Measurements from ENCODE around the gene NXF1. TPM values are rescaled to one million over a fixed set of nuclear protein-coding genes. Genes with fewer than 3 reads are reported as not detected.
"Not testable (repeated sequence)": the region's sequence is repeated elsewhere in the genome, so short reads cannot be mapped to it uniquely, and the experiment has no call there.

The NXF1 gene
- total RNA-seq, 1 donor from 2014 or later: 63.2 TPM

DNA sequence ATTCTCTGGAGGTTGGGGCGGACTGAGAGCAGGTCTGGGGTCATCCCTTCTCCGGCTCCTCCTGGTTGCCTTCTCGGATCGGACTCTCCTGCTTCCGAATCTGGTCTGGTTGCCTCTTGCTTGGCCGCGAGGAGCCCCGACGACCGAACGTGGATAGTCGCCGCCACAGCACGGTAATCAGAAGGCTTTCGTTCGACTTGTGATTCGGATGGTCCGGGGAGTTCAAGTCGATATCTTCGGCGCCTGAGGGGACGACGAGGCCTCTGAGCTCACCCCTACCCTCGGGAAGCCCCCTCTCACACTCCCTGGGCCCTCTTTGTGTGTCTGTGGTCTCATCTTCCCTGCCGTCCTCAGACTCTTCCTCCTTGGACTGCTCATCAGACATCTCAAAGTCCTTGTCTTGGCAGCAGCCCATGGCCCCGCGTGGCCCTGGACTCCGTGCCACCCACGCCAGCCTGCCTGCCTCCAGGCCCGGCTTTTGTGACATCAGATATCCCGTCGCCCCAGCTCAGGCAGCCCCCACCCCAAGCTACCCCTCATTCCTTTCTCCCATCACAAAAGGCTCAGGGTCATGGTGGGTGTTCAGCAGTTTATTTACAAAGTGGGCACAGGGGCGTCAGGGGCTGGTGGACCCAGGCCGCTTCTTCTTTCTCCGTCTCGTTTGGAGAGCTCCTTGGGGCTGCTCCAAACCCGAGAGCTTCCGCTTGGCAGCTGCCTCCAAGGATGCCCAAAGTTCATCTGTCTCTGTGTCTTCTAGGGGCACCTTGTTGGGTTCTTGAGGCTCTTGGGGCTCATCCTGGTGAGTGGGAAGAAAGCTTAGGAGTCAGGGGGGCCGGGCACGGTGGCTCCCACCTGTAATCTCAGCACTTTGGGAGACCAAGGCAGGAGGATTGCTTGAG is 27.3 kb upstream of the NXF1 start, which contains the start of gene TEX54:
TSS of gene TEX54 (minus strand) at position 506 of the 899 bp plus-strand sequence.
- DNase-seq (ENCODE audit: extremely low read depth, low read depth, low spot score): no peak

DNA sequence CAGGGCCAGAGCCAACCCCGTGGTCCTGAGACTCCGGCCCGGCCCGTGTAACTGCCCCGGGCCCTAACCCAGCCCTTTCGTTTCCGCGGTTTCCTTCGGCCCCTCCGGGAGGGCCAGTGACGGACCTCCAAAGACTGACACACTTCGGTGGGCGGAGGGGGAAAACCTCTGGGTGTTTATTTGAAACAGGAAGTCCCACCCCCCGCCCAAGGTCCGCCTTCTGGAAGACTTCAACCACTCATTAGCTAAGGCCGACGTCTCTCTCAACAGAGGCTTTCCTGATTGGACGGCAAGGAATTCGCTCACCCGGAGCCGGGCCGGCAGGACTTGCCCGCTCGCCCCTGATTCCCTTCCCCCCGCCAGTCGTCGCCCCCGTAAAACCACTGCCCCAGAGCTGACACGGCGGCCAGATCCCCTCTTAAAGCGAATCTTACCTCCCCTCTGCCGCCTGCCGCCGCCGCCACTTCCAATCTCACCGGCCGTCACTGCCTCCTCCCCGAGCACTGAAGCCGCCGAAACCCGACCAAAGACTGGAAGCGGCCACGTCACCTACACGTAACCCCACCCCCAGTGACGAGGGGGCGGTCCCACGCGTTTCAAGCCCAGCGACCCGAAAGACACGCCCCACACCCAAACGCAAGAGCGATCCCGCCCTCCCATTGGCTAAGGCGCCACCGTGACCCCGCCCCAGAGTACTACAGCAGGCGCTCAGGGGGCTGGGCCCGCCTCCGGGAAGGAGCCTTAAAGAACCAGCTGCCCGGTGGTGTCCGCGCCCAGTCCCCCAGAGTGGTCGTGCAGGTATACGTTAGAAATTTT is 26.5 kb upstream of the NXF1 start, which contains the start of gene STX5:
TSS of gene STX5 (minus strand) at position 532 of the 816 bp plus-strand sequence. CDS start 808 bp downstream, outside the sequence.
- DNase-seq (ENCODE audit: extremely low read depth, low read depth, low spot score): peak; percentile 94

DNA sequence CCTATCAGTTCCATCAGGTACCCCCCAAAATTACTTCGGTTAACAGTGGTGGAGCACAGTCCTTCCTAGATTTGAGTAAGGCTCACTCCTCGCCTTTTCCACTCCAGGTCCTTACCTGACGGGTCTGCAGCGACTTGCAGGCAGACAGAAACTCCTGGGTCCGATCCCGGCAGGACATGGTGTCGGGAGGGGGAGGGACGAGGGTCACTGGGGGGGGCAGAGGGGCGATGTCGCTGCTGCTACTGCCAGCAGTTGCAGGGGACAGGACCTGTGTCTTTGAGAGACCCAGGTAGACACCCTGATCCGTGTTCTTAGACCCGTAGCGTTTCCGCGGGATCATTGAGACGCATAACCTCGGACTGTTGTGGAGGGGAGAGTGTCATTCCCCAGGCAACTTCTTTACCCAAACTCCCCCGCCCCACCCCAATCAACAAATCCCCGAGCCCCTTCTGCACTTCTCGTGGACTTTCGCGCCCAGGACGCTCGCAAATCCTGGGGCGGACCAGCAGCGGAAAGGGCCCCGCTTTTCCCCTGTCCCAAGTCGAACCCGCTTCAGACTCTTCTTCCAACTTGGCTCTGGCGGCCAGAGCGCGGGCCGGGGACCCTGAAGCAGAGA is 25.8 kb upstream of the NXF1 start:
- no peak for DNase-seq (ENCODE audit: extremely low read depth, low read depth, low spot score)

DNA sequence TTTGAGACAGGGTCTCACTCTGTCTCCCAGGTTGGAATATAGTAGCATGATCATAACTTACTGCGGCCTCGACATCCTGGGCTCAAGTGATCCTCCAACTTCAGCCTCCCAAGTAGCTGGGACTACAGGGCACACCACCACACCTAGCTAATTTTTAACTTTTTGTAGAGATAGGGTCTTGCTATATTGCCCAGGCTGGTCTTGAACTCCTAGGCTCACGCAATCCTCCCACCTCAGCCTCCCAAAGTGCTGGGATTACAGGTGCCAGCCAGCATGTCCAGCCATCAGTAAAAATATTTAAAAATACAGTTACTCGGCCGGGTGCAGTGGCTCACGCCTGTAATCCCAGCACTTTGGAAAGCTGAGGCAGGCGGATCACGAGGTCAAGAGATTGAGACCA is 22.9 kb upstream of the NXF1 start:
- DNase-seq (ENCODE audit: extremely low read depth, low read depth, low spot score): not testable (repeated sequence)

DNA sequence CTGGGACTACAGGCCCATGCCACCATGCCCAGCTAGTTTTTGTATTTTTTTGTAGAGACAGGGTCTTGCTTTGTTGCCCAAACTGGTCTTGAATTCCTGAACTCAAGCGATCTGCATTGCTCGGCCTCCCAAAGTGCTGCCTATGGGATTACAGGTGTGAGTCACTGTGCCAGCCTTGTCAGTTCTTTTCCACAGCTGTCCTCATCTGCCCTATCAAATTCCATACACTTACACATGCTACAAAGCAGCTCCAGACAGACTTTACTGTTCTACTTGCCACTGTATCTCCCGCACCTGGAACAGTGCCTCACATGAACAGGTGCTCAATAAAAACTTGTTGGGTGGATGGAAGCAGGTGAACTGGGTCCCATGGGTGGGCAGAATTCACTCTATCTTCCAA is 18.4 kb upstream of the NXF1 start:
- DNase-seq (ENCODE audit: extremely low read depth, low read depth, low spot score): no peak

DNA sequence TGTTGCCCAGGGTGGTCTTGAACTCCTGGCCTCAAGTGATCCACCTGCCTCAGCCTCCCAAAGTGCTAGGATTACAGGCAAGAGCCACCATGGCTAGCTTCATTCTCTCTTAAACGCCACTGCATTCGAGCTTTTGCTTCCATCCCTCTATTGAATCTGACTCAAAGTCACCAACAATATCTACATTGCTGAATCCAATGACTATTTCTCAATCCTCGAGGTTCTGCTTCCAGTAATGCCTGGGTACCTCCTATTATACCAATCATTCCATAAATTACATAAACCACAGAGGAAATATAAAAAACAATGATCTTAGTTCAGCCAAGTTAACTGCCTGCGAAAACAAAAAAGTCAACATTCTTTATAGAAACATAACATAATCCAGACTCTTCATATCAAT is 11.9 kb upstream of the NXF1 start:
- no peak for DNase-seq (ENCODE audit: extremely low read depth, low read depth, low spot score)

DNA sequence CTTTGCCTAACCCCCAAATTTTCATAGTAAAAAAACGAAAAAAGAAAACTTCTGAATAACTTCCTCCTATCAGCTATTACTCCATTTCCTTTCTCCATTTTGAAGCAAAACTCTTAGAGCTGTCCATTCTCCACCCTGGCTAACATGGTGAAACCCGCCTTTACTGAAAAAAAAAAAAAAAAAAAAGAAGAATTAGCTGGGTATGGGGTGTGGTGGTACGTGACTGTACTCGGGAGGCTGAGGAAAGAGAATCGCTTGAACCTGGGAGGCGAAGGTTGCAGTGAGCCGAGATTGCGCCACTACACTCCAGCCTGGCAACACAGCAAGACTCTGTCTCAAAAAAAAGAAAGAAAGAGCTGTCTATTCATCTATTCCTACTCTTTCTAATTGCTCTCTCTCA is 11.3 kb upstream of the NXF1 start:
- no peak for DNase-seq (ENCODE audit: extremely low read depth, low read depth, low spot score)

DNA sequence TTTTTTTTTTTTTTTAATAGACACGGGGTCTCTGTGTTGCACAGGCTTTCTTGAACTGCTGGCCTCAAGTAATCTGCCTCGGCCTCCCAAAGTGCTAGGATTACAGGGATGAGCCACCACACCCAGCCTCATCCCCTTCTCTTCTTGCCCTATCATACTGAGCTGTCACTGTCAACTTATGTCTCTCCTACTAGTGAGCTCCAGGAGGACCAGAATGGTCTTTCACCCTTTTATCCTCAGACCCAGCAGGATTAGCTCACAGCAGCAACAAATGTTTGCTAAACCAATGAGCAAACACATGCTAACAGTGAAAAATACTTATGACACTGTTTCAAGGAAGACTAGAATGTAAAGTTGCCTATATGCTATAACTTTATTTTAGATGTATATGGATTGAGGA is 6.4 kb upstream of the NXF1 start:
- DNase-seq (ENCODE audit: extremely low read depth, low read depth, low spot score): no peak

DNA sequence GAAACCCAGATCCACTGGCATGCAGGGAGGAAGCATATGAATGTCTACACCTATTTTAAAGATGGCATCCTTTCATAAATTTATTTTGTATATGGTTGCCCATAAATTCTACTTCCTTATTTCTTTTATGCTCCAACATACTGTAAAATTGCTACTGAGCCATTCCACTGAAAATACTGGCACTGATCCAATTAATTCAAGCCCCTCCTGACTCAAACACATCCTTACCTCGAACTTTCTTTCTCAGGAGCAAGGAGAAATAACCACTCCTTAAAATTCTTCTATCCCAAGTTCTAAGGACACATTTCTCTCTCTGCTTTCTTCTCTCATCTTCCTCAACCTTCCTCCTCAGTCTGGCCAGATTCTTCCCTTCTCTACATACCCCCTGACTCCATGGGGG is 5.5 kb upstream of the NXF1 start:
- DNase-seq (ENCODE audit: extremely low read depth, low read depth, low spot score): no peak

DNA sequence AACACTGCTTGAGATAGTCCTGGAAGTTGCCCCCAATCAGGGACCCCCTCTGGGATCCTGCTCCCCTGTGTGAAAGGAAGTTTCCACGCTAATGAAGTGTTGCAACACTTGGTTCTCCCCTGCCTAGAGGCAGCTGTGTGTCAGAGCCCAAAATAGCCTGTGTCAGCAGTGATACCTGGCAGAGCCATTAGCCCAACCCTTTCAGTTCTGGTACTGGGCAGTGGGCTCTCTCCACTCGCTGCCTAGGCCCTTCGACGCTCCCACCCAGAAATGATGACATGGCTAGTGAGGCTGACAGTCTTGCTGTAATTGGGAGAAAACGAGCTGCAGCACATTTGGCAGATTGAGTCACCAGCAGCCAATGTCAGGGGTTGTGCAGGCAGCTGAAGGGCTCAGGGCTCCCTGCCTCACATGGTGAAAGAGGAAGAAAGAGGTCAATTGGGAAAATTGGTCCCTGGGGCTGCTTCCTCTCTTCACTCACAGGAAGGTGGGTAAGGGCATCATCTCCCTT is 1.4 kb upstream of the NXF1 start:
- DNase-seq (ENCODE audit: extremely low read depth, low read depth, low spot score): no peak

DNA sequence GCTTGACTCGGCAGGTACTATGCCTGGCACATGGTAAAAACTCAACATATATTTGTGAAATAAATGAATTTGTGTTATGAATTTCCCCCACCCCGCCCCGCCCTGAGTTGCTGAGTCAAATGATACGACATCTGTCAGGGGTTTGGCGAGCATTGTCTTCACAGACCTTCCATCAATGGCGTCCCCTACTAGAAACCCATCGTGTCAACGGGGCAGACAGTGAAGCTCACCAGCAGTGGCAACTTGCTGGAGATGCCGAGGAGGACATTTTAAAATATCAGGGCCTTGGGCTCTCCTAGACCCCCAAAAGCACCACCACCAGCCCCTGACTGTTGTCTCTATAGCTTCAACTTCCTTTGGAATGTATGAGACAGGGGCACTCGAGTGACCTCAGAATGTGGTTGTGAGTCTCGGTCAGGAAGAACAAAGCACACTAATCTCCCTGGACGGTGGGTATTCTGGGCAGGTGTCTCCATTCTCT is 761 bp upstream of the NXF1 start:
- no peak for DNase-seq (ENCODE audit: extremely low read depth, low read depth, low spot score)

DNA sequence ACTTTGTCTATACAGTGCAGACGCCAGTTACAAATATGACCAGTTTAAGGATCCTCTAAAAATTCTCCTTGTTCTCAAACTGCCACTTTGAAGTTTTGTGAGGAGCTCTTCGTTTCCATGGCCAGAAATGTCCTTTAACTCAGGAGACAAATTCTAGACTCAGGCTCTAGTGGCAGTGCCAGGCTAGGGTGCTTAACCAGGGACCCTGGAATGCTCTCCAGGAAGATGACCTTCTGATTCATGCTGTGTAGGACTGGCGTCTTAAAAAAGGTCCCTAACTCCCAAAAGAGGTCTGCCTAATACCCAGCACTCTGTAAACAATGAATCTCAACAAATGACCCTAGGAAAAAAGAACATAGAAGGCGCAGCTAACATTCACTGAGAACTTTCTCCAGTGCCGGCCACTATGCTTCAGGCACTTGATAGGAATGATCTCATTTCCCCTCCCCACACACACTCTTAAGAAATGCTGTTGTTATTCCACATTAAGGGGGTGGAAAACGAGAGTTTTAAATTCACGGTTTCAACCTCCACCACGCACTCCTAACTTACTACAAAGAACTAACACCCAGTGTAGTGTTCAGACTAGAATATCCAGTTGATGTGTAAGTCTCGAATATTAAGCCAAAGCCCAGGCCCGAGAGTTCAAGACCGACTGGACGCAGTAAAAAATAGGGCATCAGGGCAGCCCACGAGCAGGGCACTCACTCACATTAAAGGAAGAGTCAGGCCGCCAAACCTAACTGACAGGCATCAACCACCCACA is 747 bp downstream of the NXF1 start:
- no peak for DNase-seq (ENCODE audit: extremely low read depth, low read depth, low spot score)

DNA sequence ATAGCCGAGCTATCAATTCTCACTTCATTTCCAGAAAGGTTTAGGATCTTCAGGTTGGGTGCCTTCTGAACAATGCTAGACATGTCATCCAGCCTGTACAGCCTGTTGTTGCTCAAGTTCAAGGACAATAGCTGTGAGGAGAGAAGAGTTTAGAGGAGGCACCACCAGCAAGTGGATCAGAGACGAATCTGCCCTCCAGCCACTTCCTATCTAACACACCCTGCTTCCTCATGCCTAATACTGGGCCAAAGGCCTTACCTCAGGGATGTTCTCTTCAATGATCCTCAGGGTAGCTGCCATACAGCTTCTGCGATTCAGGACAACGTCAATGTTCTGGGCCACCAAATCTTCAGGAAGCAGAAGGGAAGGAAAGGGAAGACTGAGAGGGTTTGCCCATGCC is 4.2 kb downstream of the NXF1 start:
- no peak for DNase-seq (ENCODE audit: extremely low read depth, low read depth, low spot score)

DNA sequence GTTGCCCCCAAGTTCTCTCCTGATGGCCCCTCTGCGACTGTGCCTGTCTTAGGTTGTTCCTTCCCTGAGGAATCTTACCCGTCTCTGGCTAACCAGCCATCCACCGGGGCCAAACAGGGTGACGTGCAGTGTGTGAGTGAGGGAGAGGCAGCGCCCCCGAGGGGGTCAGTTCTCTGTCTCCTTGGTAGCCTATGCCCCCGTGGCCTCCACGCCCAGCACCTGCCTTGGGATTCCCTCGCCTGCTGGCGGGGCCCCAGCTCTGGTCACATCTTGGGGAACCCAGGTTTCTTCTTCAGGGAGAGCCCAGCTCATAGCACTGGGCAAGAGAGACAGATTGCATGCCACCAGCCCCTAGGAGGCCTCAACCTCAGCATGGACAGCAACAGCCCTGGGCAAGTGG is 5.8 kb downstream of the NXF1 start:
- DNase-seq (ENCODE audit: extremely low read depth, low read depth, low spot score): no peak

DNA sequence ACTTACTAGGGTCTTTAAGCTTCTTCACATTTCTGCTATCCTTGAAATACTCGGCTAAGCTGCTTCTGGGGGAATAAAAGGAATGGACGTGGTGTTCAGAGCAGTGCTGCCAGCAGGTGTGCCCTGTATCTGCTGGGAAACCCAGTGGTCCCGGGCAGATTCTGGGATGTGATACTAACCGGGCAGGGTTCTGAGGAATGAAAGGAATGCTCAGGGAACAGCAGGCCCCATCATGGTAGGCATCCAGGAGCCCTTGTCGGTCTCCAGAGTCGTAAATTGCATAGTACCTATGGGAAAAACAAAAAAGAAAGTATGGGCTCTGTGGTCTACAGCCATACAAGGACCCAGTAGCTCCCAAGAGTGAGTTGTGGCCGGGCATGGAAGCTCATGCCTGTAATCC is 9.0 kb downstream of the NXF1 start:
- no peak for DNase-seq (ENCODE audit: extremely low read depth, low read depth, low spot score)

DNA sequence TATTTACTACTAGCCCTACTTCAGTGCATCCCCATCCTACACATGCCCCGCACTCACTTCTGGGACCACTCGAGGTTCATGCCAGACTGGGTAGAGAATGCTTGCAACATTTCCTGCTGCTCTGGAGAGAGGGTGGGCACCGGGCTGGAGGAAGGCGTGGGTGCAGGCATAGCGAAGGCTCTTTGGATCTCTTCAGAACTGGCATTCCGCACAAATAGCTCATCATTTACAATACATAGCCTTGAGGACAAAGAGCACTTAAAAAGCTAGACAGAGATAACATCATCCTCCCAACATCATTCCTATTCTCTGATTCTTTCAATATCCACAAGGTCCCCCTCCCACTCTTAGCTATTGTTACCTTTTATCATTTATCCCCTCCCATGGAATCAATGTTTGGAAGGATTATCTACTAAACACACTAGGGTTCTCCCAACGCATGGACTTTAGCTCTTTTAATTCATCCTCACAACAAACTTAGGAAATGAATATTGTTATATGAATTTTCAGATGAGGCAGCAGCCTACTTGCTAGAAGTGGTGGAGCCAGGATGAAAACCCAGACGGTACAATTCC is 11.0 kb downstream of the NXF1 start:
- no peak for DNase-seq (ENCODE audit: extremely low read depth, low read depth, low spot score)

DNA sequence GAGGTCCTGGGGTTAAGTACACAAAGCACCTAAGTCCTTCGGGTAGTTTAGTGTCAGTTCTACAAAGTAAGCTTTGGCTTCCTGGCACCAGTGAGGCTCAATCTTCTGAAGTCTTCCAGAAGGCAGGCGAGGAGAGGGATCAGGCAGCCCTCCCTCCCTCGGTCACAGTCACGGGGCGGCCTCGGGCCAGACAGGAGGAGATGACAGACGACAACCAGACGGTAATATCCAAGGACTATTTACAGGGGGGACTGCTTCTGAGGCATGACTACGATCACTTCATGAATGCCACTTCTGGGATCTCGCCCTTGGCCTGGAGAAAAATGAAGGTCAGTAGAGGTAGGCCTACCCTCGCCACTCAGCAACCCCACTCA is 13.1 kb downstream of the NXF1 start:
- no peak for DNase-seq (ENCODE audit: extremely low read depth, low read depth, low spot score)

DNA sequence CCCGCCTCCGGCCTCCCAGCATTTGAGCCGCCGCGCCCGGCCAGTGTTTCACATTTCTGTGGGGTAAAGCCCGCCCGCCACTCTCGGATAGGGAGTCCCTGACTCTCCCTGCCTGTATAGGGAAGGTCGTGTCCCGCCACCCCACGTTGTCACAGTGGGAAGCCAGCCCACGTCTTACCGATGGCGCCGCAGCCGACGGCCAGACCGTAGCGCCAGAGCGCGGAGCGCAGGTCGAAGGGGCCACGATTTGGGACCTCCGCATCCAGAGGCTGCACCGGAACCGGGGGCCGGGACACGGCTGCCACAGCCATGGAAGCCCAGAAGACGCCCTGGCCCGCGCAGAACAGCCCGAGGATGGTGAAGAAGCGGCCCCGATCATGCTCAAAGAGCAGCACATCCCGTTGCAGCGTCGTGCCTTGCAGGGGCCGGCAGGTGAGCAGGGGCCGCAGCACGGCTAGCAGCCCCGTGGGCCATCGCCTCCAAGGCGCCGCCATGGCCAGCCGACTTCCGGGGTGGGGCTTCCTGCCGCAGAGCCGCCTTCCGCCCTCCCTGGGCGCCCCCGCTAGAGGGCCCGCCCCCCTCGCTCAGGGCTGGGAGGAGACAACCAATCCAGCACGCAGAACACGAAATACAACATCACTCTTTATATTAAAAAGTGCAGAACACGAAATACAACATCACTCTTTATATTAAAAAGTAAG is 13.6 kb downstream of the NXF1 start, which contains the start of gene TMEM223:
TSS of gene TMEM223 (minus strand) at position 506 of the 701 bp plus-strand sequence. CDS start at position 494, 12 bp downstream.
- DNase-seq (ENCODE audit: extremely low read depth, low read depth, low spot score): no peak

DNA sequence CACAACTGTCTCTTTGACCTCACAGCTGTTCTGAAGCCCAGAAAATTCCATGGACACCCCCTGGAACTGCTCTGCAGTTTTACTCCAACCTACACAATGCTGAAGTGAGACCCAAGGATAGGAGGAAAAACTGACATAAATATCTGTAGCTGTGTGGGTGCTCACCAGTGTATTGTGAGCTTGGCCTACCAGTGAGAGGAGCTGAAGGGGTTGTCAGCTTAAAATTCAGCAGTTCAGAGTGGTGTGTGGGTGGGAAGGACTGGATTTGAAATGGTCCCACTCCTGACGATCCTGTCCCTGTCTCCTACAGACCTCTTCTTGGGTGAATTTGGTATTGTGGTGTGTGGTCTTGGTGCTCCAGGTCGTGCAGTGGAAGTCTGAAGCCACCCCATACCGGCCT is 15.7 kb downstream of the NXF1 start:
- no peak for DNase-seq (ENCODE audit: extremely low read depth, low read depth, low spot score)

All from glomerular endothelial cell (primary cell).